Activated naive CD4-positive, alpha-beta T cell treated with anti-CD3 and anti-CD28 coated beads, Interleukin-2, amount 50 U/mL, for 16 hours (primary cell): ENCODE data around the gene SPRYD3.
"Not testable (repeated sequence)": the region's sequence is repeated elsewhere in the genome, so short reads cannot be mapped to it uniquely, and the experiment has no call there.

Experiments
- DNase-seq: peaks from one replicate; pipeline ENCODE4 v3.0.0-alpha.2; 2020

Gene SPRYD3, protein sequence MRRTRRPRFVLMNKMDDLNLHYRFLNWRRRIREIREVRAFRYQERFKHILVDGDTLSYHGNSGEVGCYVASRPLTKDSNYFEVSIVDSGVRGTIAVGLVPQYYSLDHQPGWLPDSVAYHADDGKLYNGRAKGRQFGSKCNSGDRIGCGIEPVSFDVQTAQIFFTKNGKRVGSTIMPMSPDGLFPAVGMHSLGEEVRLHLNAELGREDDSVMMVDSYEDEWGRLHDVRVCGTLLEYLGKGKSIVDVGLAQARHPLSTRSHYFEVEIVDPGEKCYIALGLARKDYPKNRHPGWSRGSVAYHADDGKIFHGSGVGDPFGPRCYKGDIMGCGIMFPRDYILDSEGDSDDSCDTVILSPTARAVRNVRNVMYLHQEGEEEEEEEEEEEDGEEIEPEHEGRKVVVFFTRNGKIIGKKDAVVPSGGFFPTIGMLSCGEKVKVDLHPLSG

DNA sequence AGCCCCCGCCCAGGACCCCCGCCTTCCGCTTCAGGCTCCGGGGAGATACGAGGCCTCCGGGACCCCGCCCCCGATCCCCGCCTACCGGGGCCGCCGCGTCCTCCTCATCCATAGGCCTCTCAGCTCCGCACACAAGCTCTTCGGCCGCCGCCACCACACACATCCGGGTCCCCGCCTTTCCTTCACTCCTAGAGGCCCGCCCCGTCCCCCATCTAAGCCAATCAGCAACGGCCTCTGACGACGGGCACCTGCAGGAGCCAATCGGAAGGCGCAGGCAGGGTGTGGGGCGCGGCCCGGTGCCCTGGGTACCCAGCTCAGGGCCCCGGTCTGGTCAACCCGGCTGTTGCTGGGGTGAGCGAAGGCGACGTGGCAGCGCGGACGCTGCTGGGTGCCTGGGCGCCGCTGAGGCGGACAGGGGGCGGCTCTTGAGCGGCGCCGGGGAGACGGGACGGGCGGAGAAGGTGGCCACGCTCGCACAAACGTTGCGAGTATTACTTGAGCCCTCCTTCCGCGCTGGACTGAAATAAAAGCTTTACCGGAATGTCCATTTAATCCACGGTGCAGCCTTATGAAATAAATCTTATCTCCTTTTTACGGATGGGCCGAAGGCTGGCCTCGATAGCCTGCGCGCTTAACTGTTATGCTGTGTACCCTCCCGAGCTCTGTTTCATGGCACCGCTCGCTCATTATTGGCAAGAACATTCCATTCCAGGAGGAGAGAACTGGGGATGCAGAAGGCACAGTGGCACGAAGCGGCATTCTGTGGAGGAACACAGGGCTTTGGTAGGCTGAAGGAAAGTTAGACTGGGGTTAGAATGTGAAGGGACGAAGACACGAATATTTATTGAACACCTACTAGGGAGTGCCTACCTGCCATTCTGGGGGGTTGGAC is at the start of gene SPRYD3:
Gene SPRYD3 (minus strand): TSS at position 165 of the 892 bp plus-strand sequence. CDS start 57 bp downstream, at position 108.
- DNase-seq: peak; percentile 94

DNA sequence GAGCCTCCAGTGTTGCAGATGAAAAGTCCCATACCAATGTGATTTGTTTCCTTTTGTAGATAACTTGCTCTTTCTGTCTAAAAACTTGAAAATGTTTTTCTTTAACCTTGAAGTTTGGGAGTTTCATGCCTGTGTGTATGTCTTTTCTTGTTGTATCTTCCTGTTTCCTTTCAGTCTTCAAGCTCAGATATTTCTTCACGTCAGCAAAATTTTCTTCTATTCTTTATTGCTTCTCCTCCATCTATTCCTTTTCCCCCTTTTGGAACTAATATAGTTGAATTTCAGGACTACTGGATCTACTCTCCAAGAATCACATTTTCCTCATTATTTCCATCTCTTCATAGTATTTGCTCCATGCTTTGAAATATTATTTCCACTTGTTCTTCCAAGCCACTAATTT is 48.0 kb upstream of the SPRYD3 start:
- DNase-seq: no peak

DNA sequence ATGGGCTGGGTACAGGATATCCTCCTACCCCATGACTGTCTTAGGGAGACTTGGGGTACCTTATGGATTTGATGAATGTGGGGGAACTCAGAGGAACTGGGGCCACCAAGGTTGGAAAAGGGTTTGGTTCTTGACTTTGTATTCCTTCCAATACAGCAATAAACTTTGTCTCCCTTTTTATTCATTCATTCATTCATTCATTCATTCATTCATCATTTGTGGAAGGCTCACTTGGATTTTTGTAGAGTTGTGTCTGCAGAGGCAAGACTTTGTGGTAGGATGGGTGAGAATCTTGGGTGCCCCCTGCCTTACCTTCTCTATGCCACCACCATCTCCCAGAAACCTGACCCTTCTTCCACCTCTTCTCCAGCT is 45.1 kb upstream of the SPRYD3 start:
- no peak for DNase-seq

DNA sequence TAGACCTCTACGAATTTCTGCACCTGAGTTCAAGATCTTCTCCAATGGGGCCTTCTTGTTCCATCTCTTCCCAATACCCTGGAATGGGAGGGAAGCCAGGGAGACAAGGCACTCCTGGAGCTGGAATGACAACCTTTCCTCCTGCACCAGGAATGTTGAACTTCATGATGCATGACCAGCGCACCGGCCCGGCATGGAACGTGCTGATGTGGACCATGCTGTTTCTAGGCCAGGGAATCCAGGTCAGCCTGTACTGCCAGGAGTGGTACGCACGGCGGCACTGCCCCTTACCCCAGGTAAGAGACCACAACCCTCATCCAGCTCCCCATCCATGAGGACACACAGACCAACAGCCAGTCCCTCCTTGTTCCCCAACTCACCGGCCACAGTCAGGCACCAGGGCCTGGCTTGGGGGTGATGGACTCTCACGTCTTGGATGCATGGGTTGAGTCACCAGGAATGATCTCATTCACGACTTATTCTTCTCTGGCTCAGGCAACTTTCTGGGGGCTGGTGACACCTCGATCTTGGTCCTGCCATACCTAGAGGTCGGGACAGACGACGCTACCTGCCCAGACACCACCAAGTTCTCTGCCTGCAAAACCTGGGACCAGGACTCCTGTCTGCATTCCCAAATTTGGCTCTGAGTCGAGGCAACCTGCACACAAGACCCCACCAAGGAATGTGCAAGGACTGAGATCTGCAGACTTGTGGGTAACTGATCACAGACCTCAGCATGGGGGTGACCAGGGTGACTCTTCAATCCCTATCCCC is 44.6 kb upstream of the SPRYD3 start:
- DNase-seq: no peak

DNA sequence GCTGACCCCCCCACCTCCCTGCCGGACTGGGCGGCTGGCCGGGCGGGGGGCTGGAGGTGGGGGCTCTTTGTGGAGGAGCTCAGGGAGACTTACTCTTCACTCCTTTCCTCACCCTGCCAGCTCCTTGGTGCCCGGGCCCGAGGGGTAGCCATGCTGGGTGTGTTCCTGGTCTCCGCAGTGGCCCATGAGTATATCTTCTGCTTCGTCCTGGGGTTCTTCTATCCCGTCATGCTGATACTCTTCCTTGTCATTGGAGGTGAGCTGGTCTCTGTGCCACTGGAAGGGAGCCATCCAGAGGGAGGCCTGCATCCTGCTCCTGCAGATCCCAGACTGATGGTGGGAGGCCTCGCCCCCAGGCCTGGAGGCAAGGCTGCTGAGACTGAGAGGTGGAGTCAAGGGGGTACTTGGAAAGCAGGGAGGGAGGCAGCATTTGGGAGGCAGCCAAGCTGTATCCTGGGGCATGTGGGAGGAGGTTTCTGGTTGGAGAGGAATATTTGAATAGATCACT is 43.8 kb upstream of the SPRYD3 start:
- no peak for DNase-seq

DNA sequence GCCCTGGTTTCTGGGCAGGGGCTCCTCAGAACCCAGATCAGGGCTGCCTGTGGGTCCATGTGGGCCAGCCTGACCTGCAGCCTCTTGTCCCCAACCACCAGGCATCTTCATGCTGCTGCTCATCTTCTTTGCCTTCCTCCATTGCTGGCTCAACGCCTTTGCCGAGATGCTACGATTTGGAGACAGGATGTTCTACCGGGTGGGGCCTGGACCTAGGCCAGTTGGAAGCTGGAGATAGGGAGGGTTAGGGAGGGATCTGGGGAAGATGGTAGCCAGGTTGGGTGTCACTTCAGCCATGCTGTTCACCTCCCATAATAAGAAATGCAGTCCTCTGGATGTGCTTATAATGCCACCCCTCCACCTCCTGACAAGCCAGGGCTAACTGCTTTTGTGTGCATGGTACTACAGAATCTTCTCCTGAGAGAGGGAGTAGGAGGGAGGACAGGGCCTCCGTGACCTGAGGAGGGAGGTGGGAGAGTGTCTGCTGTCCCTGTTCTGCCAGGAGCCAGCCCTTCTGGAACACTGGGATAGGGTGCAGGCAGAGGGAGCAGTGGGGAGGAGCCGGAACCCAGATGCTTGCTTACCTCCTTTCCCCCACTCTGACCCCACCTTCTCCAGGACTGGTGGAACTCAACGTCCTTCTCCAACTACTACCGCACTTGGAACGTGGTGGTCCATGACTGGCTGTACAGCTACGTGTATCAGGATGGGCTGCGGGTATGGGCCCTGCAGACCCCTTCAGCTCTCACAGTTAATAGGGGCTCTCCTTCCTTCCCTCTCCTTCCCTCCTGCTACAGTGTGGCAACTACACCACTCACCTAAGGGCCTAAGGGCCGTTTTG is 41.7 kb upstream of the SPRYD3 start:
- no peak for DNase-seq

DNA sequence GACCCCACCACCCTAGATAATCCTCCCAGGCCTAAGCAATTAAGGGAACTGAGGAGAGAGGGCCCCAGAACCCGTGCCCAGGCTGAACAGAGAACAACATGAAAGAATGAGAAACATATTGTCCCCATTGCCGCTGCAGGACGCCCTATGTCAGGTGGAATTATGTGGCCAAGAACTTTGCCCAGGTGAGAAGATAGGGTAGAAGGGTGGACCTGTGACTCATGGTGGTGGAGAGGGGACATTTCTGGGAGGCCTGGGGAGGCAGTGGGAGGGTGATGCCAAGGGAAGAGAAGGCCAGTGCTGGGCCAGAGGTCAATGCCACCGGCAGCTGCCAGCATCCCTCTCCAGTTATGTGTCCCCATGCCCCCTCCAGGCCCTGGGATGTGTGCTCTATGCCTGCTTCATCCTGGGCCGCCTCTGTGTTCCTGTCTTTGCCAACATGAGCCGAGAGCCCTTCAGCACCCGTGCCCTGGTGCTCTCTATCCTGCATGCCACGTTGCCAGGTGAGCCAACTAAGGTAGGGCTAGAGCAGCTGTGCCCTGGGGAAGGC is 39.6 kb upstream of the SPRYD3 start:
- no peak for DNase-seq

DNA sequence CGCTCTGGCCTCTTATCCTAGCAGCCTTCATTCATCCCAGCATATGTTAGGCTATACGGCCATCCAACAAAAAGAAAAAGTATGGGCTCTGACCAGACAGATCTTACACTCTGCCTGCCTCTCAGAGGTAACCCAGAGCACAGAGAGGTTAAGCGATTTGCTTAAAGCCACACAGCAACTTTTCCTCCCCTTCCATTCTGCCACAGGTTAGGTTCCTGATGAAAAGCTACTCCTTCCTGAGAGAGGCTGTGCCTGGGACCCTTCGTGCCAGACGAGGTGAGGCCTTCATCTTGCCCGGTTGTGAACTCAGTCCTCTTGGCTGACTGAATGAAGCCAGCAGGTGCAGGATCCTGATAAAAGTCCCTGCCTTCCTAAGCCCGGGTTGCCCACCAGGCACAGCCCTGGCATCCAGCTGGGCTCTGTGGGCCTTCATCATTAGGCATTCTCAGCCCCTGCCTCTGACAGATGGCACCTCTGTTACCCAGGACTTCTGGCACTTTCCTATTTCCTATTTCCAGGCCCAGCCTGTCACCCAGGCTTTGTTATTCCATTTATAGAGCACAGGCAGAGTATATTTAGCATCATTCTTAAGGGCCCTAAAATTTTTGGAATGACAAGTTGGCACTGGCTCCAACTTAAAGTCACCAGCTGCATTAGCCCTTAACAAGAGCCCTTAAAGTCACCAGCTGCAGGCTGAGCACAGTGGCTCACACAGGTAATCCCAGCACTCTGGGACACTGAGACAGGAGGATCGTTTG is 36.9 kb upstream of the SPRYD3 start:
- DNase-seq: no peak

DNA sequence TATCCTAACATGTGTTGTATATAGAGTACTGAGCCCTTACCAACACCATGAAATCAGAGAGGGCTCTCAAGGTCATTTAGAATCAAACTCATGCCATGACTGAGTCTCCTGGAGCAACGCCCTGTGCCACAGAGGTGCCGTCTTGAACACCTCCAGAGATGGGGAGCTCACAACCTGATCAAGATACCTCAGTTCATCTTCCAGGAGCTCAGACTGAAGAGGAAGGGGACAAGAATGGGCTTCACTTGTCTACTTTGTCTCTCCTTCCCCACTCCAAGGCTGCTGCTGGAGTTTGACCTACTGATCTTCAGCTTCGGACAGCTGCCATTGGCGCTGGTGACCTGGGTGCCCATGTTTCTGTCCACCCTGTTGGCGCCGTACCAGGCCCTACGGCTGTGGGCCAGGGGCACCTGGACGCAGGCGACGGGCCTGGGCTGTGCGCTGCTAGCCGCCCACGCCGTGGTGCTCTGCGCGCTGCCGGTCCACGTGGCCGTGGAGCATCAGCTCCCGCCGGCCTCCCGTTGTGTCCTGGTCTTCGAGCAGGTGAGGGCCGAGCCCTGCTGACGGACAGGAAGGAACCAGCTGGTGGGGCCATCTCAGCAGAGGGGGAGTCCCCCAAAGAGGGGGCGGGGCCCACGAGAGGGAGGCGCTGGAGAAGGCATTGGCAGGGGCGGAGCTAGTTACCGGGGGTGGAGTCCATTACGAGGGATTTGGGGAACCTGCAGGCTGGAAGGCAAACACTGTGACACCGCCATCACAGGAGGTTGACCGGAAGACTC is 36.1 kb upstream of the SPRYD3 start:
- no peak for DNase-seq

DNA sequence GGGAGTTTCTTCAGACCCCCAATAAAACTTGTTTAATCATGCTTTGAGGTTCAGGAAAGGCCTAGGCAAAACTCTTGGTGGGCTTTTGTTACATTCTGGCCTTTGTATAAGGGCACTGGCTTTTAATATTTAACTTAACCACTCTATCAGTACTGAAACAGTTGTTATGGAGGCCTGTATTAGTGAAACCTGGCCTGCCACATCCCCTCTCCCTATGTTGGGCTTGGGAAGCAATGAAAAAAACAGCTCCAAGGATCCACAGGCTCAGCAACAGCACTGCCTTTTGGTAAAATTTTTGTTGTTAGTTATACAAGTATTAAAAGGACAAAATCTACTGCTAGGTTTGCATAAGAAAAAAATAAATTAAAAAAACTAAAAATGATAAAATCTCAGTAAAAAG is 34.8 kb upstream of the SPRYD3 start:
- DNase-seq: no peak

DNA sequence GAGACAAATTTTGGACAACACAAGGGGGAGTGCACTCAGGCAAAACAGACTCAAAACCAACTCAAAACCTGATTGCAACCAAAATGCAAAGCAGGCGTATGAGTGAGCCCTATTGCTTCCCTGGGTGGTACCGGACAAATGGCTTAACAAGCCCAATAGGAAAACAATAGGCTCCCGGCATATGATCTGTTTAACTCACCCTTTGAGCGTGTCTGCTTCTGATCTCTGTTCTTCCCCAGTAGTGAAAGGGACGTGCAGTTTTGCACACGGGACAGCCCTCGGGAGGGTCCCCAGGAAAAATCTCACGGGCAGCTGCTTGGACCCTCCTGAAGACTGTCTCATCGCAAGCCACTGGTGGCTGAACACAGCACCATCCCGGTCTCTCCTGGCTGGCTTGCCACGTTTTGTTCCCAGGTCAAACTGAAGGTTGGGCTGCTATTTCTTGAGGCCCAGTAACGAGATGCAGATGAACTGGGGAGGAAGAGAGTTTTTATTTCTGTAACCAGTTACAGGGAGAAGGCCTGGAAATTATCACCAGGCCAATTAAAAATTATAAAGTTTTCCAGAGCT is 34.0 kb upstream of the SPRYD3 start:
- no peak for DNase-seq

DNA sequence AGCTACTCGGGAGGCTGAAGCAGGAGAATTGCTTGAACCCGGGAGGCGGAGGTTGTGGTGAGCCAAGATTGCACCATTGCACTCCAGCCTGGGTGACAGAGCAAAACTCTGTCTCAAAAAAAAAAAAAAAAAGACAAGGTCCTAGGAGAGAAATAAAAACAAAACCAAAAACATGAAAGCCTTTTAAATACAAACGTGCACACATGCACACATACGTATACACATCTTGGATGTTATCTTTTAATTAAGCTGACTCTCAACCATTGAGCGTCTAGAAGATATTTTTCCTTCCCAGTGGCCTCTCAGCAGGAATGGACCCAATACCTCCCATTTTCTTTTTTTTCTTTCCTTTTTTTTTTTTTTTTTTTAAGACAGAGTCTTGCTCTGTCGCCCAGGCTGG is 33.2 kb upstream of the SPRYD3 start:
- not testable (repeated sequence) for DNase-seq

DNA sequence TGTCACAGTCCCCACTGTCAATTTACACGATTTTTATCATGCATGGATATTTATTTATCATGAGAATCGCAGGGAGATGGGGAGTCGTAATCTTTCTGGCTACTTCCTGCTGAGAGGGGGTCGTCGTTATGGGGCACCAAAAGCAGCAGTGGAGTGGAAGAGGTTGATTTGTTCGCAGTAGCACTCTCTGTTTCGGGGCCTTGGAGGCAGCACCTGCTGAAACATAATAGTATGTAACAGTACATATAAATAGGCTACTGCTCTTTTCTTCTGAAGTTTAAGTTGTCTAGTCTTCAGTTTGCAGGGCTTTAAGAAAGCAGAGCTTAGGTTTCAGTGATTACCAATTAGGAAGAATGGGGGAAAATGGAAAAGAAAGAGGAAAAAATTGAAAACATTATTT is 27.9 kb upstream of the SPRYD3 start:
- no peak for DNase-seq

DNA sequence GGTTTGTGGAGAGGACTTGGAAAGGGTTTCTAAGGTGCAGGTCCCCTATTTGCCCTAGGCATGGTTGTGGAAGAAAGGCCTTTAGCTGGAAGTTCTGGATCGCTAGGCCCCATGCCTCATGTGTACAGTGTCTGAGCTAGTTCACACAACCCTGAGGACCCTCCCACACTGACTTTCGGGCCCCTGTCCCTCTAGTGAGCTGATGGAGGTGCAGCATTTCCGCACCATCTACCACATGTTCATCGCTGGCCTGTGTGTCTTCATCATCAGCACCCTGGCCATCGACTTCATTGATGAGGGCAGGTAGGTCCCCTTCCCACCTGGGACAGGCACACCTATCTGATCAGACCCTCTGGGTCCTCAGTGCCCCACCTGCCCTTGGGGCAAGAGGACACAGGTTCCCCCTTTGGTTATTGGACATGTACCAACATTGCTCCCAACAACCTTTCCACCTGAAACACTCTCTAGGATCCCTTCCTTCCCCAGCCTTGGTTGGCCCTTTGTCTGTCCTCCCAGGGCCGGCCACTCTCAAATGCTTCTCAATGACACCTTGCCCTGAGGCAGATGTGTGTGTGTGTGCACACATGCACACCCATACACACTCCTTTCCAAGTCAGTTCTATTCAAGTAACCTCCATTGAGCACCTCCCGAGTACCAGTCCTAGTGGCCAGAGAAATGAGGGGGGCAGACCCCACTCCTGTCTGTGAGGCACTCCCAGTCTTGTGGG is 26.7 kb upstream of the SPRYD3 start:
- DNase-seq: no peak

DNA sequence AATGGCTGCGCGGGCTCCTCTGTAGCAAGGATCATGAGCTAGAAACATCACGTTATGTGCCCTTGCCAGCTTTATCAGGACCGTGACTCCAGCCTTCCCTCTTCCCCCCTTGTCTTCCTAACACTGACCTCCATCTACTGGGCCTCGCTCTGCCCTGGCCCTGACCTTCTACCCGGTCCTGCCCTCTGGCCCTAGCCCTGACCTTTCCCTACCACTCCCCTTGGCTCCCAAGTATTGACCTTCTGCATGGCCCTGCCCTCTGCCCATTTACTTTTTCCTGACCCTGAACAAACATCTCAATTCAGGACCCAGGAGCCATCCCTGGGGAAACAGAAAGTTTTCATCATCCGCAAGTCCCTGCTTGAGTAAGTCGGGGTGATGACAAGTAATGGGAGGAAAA is 26.1 kb upstream of the SPRYD3 start:
- DNase-seq: no peak

DNA sequence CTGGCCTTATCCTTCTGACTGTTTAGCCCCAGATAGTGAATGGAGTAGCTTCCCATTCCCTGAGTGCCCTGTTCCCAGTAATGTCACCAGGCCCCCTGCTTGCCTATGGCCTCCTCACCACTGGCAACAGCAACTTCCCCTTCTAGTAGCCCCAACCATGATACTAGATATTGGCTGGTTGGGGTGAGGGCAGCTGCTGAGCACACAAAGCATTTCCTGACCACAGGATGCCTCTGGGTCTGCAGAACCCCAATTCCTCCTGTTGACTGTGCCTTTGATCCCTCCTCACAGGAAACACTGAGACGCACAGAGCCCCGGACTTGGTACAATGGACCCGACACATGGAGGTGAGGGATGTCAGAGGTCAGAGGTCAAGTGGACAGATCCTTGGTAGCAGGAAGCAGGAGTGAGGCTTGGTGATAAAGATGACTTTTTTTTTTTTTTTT is 24.7 kb upstream of the SPRYD3 start:
- no peak for DNase-seq

DNA sequence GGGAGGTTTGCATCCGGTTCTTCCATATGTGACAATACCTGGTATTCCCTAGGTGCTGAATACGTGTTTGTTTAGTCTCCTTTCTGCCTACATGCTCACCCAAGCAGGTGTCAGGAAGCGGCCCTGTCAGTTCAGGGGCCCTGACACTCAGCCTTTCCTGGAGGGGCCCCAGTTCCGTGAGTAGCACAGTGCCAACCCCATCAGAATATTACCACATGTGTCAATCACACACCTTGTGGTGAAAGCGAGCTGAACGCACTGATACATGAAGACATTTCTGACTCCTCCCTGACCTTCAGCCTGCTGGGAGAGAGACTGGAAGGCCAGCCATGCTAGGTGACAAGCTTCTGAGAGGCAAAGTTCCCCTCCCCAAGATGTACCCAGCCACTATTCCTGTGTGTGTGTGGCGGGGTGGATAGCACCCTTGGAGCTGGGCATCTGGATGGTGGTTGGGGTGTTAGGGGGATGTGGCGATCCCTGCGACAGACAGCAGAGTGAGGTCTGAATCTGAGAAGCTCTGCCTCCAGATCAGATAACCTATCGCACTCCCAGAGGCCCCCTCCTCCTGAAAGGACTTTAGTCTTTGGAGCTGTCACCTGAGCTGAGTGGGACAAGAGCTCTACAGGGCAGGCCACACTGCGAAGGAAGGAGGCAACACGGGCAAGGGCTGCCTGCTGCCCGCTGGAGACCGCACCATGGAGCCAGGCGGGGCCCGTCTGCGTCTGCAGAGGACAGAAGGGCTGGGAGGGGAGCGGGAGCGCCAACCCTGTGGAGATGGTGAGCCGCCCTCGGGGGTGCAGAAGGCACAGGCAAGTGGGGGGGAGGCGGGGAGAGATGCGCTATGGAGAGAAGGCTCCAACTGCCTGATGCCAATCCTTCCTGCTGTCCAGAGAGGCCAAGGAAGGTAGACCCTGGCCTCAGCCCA is 24.0 kb upstream of the SPRYD3 start, which contains the start of gene SOAT2:
Gene SOAT2 (plus strand): TSS at position 604 of the 925 bp plus-strand sequence. CDS start 92 bp downstream, at position 696.
- peak; percentile 44 for DNase-seq
